HG03521 (cell line): ENCODE measurements around the gene SART3.
"Not testable (repeated sequence)": the region's sequence is repeated elsewhere in the genome, so short reads cannot be mapped to it uniquely, and the experiment has no call there.

Experiments used
- ATAC-seq: cut with Tn5 transposase; IDR thresholded peaks from one replicate; pipeline ENCODE4 v1.9.1; 2021; ENCODE audit warnings: mild to moderate bottlenecking, moderate library complexity; ENCODE audit not compliant: unreplicated experiment

SART3 gene

DNA sequence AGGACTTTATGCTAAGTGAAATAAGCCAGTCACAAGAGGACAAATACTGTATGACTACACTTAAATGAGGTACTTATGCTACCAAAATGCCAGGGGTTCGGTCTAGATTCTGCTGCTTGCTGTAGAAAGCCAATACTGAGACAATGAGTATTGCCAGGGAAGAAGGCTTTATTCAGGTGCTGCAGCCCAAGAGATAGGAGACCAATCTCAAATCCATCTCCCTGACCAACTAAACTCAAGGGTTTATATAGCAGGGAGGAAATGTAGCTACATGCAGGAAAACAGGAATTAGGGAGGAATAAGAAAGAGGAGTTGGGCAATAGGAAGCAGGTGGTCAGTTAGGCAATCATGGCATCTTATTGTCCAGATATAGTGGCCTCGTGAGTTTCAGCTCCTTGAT, 58.1 kb downstream of the SART3 start:
- no peak for ATAC-seq

DNA sequence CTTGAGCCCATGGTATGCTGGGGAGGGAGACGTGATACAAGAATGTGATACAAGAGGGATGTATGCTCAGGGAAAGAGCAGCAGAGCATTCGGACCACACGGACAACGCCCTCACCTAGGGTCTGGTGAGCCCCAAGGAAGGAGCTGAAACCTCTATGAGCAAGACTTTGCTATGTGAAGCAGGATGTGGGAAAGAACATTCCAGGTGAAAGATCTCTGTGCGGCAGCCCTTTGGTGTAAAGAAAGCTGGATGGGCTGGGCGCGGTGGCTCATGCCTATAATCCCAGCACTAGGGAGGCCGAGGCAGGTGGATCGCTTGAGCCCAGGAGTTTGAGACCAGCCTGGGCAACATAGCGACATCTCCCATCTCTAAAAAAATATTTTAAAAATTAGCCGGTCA, 62.8 kb downstream of the SART3 start:
- no peak for ATAC-seq

DNA sequence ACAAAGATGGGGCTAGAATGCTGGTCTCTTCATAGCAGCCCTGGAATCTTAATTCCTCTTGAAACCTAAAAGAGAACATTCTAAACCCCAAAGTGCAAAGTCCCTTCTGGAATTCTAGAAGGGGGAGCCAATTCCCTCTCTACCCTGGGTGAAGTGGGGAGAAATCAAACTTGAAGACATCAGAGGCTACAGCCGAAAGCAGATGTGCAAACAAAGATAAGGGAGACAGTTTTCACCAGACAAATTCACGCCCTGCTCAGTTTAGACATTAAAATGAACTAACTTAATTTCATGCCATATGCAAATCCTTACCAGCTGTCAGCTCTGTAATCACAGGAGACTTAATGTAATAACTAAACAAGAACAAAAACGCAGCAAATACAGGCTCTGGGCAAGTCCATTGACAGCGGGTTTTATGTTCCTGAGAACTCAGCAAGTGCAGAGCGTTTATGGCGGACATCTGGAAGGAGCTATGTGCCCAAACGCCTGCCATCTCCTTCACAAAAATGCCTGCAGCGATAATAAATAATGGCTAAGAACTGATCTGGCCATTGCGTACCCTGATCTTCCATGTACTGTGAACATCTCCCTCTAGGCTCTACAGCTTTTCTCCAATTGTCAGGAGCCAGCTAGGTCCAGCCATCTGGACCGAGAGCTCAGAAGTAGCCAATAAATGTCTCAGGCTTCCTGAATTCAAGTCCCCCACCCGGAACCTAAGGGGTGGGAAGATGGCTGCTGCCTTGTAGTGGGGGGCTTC, 65.0 kb downstream of the SART3 start:
- ATAC-seq, result no peak

DNA sequence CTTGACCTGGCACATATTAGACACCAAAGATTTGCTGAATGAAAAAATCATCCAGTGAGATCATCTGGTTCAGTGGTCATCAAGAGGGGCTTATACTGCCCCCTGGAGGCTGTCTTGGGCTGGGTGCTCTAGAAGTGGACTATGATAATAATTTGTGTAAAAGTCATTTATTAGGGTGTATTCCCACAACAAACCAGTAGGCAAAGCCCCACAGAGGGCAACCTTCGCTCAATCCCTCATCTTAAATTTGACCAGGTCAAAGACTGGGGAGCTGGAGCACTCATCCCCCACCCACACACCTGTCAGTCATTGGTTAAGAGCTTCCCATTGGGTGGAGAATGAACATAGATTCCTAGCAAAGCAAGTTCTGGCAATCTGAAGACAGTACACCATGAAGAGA, 65.9 kb downstream of the SART3 start:
- ATAC-seq, result no peak

DNA sequence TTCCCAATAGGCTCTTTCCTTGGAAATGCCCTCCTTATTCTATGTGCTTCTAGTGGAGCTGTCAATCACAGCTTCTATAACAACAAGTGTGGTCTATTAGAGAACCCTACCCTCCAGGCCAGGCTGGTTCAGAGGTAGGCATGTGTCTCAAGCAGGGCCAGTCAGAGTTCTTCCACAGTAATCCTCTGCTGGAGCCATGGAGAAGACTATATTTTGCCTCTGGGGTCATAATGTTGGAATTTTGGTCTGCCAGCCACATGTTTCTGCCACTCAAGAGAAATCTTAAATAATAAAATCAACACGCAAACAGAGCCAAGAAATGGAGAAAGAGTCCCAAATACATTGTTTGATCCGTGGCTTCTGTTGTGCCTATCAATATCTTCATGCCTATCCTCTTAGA, 69.7 kb downstream of the SART3 start:
- no peak for ATAC-seq

DNA sequence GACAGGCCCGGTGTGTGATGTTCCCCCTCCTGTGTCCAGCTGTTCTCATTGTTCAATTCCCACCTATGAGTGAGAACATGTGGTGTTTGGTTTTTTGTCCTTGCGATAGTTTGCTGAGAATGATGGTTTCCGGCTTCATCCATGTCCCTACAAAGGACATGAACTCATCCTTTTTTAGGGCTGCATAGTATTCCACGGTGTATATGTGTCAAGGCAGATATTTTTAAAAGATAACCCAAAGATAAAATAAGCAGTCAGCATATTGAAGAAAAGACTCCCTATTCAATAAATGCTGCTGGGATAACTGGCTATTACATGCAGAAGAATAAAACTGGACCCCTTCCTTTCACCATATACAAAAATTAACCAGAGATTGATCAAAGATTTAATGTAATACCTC, 73.9 kb downstream of the SART3 start:
- not testable (repeated sequence) for ATAC-seq

DNA sequence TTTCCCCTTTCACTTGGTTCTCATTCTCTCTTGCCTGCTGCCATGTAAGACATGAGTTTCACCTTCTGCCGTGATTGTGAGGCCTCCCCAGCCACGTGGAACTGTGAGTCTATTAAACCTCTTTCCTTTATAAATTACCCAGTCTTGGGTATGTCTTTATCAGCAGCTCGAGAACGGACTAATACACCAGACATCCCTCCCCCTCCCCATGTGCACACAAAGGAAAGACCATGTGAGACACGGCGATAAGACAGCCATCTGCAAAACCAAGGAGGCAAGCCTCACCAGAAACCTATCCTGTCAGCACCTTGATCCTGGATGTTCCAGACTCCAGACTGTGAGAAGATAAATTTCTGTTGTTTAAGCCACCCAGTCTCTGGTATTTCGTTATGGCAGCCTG, 75.6 kb downstream of the SART3 start:
- not testable (repeated sequence) for ATAC-seq

DNA sequence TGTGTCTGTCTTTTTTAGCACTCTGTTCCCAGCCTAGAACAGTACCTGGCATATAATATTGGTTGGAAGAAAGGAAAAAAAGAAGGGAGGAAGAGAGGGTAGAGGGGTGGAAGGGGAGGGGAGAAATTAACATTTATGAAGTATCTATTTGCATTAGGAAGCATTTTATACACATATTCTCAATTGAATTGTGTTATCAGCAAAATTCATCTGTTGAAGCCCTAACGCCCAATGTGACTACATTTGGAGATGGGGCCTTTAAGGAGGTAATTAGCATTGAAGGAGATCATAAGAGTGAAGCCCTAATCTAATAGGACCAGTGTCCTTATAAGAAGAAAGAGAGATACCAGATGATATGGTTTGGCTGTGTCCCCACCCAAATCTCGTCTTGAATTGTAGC, 76.1 kb downstream of the SART3 start:
- no peak for ATAC-seq

DNA sequence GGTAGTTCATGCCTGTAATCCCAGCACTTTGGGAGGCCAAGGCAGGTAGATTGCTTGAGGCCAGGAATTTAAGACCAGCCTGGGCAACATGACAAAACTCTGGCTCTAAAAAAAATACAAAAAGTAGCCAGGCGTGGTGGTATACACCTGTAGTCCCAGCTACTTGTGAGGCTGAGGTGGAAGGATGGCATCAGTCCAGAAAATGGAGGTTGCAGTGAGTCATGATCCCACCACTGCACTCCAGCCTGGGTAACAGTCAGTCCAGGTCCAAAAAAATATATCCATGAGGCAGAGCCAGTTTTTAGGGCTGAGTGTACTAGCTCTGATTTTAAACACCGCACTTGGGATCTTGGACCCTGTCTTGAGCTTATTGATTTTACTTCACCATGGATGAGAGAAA, 76.5 kb downstream of the SART3 start:
- no peak for ATAC-seq

DNA sequence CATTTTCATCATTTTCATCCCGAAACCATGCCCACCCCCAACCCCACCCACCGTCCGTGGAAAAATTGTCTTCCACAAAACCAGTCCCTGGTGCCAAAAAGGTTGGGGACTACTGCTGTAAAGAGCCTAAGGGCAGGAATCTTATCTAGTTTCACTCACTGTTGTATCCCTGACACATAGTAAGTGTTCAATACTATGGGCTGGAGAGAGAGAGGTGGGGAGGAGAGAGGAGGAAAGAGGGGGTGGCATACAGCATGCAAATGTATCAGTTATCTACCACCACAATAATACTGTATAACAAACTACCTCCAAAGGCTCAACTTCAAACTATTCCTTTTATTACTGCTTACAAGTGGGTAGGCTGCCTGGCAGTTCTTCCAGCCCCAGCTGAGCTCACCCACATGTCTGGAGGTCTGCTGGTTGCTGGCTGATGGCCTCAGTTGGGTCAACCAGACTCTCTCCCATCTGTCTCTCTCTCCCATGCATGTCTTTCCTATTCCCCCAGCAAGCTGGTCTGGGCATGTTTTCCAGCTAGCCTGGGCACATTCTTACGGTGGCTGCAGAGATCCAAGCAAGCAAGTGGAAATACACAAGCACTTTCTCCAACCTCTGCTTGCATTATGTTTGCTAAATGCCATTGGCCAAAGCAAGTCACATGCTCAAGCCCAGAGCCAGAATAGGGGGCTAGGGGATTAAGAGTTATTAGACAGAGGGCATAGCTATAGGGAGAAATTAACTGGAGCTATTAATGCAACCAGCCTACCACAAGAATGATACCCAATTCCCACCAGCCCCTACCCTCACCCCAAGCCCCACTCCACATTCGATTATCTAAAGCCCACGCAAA, 77.5 kb downstream of the SART3 start:
- no peak for ATAC-seq

DNA sequence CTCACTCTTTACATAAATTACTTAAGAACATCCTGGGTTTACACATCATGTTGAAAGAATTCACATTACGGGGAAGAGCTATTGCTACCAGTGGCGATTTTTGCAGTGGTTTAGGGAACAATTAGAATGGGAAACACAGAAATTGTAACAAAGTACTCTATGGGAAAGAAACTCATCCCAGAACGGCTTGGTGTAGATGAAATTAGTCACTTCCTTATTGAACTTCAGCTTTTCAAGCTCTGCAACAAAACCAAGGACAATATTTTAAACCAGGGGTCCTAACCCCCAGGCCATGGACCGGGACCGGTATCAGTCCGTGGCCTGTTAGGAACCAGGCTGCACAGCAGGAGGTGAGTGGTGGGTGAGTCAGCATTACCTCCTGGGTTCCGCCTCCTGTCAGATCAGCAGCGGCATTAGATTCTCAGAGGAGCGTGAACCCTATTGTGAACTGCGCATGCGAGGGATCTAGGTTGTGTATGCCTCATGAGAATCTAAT, 78.2 kb downstream of the SART3 start:
- ATAC-seq, result no peak

DNA sequence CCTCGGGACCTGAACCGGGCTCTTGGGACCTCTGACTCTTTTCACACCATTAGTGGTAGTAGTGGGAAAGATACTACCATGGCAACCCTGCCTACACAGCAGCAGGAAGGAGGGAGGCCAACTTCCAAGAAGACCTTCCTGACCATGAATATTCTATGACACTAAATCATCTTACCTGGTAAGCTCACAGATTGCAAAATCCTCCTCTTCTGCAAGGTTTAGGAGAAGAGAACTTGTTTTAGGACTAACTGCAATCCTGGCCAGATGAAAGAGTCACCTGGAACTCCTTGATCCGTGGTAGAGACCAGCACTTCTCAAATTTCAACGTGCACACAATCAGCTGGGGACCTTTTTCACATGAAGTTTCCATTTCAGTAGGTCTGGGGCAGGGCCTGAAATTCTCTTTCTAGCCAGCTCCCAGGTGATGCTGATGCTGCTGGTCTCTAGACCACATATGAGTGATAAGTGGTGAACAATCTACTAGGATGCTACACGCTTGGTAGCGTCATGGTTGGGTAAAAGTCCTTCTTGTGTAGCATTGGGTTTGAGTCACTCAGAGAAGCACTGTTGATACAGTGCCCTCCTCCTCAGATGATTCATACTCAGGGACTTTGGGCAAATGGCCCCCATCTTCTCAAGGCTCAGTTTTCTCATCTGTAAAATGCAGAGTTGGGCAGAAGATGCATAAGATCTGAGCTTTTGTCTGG, 81.5 kb downstream of the SART3 start:
- no peak for ATAC-seq

DNA sequence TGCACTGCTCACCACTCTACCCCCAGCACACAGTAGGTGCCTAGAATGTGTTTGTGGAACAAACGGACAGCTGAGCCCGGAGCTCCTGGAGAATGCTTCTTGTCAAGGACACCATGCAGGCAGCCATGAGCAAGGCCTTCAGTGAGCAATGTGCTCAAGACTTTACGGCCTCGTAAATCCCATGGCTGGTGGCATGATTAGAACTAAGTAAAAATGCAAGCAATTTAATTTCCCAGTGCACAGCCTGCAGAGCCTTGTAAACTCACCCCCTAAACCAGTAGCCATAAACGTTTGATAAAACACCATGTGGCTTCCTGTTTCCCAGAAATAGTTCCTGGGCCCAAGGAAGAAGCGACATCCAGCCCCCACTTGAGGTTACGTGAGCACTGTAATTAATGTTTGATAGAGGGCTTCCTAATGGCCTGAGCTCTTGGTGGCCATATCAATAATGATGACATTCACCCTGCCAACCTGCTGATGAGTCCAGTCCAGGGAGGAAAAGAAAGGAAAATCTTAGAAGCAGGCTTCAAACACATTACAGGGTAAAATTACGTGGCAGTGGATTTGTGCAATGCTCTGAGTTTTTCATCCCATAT, 82.3 kb downstream of the SART3 start:
- ATAC-seq, result no peak

DNA sequence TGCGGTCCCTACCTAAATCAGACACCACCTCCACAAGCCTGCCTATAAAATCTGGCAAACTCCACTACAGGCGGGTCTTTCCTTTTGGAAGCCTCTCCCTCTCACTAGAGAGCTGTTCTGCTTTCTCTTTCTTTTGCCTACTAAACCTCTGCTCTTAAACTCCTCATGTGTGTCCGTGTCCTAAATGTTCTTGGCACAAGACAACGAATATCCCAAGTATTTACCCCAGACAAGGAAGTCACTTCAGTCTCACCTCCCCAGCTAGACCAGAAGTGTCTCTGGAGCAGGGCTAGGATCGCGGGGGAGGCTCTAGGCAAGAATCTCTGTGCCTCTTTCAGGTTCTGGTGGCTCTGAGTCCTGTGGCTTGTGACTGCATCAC, 83.1 kb downstream of the SART3 start:
- no peak for ATAC-seq

DNA sequence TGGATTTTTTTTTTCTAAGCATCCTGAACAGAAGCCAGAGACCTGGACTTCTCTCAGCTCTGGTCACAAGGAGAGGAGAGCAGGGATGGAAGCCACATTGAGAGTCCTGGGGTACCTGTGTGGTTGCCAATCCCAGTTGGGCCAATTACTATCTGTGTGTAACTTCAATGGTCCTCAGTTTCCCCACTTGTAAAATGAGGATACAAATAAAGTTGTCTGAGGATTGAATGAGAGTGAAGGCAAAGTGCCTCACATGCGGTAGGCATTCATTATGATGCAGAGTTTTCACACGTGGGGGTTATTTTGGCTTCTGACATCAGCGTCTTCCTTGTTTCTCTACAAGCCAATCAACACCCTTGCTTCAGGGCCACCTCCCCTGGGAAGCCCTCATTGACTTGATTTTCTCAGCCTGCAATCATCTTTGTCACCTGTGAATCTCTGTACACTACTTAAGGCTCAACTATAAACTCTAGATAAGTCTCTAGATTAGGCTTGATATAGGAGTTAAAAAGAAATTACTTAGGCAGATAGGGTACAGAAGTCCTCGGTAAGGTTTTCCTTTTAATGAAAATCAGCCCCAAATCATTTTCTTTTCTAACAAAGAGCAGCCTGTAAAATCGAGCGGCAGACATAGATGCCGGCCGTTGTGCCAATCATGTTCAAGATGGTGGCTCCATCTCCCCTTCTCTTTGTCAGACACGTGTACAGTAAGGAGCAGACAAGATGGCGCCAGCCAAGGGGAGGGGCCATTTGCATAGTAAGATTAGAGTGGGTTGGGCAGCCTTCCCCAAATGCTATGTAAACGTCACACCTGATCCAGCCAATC, 83.7 kb downstream of the SART3 start:
- ATAC-seq, result no peak

DNA sequence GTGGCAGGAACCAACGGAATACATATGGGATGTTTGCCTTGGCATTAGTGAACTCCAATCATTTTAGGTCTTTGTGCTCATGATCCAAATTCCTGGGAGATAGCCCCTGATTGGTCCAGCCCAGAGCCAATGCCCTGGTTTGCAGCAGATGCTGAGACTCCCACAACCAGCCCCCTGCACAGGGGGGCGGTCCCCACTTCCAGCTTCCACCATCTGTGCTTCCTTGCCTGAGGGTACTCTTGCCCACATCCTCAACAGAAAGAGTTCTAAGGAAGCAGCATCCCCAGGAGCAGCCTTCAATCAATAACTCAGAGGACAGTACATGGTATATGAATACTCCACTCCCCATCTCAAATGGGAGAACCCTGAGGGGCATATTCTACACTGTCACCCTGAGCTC, 85.6 kb downstream of the SART3 start:
- no peak for ATAC-seq

DNA sequence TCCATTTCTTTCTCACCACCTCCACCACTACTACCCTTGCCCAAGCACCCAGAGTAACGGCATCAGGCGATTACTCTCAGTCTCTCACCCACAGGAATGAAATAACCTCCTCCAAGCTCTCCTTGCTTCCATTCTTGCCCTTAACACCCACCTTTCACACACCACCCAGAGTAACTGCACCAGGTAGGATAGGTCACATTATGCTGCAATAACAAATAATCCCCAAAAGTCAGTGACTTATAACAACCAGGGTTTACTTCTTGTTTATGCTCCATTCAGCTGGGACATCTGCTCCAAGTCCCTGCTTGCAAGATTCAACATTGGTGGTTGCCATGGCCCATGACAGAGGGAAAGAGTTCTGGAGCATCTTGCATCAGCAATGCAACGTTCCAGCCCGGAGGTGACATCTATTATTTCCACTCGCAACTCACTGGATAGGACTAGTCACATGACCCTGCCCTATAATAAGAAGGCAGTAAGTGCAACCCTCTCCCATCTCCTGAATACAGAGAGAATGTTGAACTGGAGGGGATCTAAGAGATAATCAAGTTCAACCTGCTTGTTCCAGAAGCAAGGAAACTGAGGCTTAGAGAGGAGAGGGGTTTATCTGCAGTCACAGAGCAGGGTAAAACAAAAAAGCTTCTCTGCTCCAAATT, 87.4 kb downstream of the SART3 start:
- no peak for ATAC-seq
